ENCODE data around the gene RERE.
"Not testable (repeated sequence)": the region's sequence is repeated elsewhere in the genome, so short reads cannot be mapped to it uniquely, and the experiment has no call there.

RERE gene

GRCh38 chr1:8625981-8626898, 191.2 kb downstream of the RERE start:
- H3K27ac ChIP-seq: no peak overlapping the region
- no peak for TF ChIP-seq ZFX (IDR thresholded peaks at IDR 0.05)
- no peak for TF ChIP-seq CTCF (conservative IDR thresholded peaks at IDR 0.05)

GRCh38 chr1:8625491-8625890, 191.9 kb downstream of the RERE start:
- TF ChIP-seq ZFX (IDR thresholded peaks at IDR 0.05): no peak
- no peak for TF ChIP-seq CTCF (conservative IDR thresholded peaks at IDR 0.05)
- no peak overlapping the region for H3K27ac ChIP-seq

- H3K27ac ChIP-seq: not testable (repeated sequence)
These were observed 193.7 kb downstream of the RERE start for GRCh38 chr1:8623651-8624192.

GRCh38 chr1:8621785-8622348, 195.6 kb downstream of the RERE start:
- not testable (repeated sequence) for H3K27ac ChIP-seq

- not testable (repeated sequence) for H3K27ac ChIP-seq
These were observed 196.3 kb downstream of the RERE start for GRCh38 chr1:8621034-8621582.

- H3K27ac ChIP-seq: not testable (repeated sequence)
These were observed 197.4 kb downstream of the RERE start for GRCh38 chr1:8619917-8620502.

GRCh38 chr1:8619419-8619818, 198.0 kb downstream of the RERE start:
- H3K27ac ChIP-seq: not testable (repeated sequence)

- not testable (repeated sequence) for H3K27ac ChIP-seq
These were observed 200.6 kb downstream of the RERE start for GRCh38 chr1:8616791-8617190.

- H3K27ac ChIP-seq: peak overlapping the region; percentile 4
These were observed 205.6 kb downstream of the RERE start for GRCh38 chr1:8611634-8612515.

GRCh38 chr1:8607906-8608305, 209.5 kb downstream of the RERE start:
- H3K27ac ChIP-seq: no peak overlapping the region; the same call in 1 of the 2 replicates
- no peak for TF ChIP-seq ZFX (IDR thresholded peaks at IDR 0.05)
- no peak for TF ChIP-seq CTCF (conservative IDR thresholded peaks at IDR 0.05)

Measured in C4-2B (cell line).